Right cardiac atrium (tissue), 5 donors: ENCODE measurements around the gene MREG. TPM values are rescaled to one million over a fixed set of nuclear protein-coding genes. Genes with fewer than 3 reads are reported as not detected.
A peak's percentile ranks its signal among the peaks of the same experiment; 100 is the strongest.
"Not testable (repeated sequence)": the region's sequence is repeated elsewhere in the genome, so short reads cannot be mapped to it uniquely, and the experiment has no call there.

Source experiments
- ATAC-seq, 2 donors: fragments of 200-7000 bp; cut with Tn5 transposase; one replicate each; pipeline versions ENCODE4 v1.8.0 to v1.9.1; 2020; ENCODE audit warnings: moderate library complexity in 2 of 2, mild to moderate bottlenecking in 1 of 2
- DNase-seq, 3 donors: peaks; one replicate each; pipeline ENCODE4 v3.0.0-alpha.2; 2020
- H3K27ac ChIP-seq: one replicate; pipeline ENCODE4 v1.5.1; 2013; ENCODE audit warnings: mild to moderate bottlenecking, low read length, control low read depth, moderate library complexity
- H3K27me3 ChIP-seq: one replicate; pipeline ENCODE4 v1.6.1; 2013; ENCODE audit not compliant: control insufficient read depth, insufficient read depth
- H3K4me1 ChIP-seq: one replicate; pipeline ENCODE4 v1.6.1; 2013; ENCODE audit warnings: low read length; ENCODE audit not compliant: control insufficient read depth, insufficient read depth
- H3K4me3 ChIP-seq: one replicate; pipeline ENCODE4 v1.5.1; 2013; ENCODE audit warnings: low read length, control low read depth
- H3K9me3 ChIP-seq: one replicate; pipeline ENCODE4 v1.6.1; 2013; ENCODE audit warnings: low read length; ENCODE audit not compliant: control insufficient read depth
- WGBS: extraction: QIAGEN DNeasy Blood & Tissue Kit; methylation state at CpG from one replicate; pipeline ENCODE4 v1.1.7; 2013; 5-methylcytosine and 5-hydroxymethylcytosine counted together
- intact Hi-C, 4 donors: fragments of 100-400 bp; cut with DNase I; formaldehyde crosslinking; loops; one replicate each; pipeline versions ENCODE4 v1.11.0 to v1.14.0; 2022 to 2023
- polyA plus RNA-seq: library from polyadenylated mRNA; stranded (reverse); fragments of 200-250 nt; gene quantifications from one replicate; pipeline ENCODE4 v1.2.3, GENCODE V29; 2013
- total RNA-seq, 4 donors: library from RNA; stranded (reverse); fragmentation: NEBNext Ultra II Directional; extraction: Animal tissue kit (Norgen Biotek cat#: 25700); gene quantifications; one replicate each; pipeline ENCODE4 v1.2.1, GENCODE V29; 2021
- donor health status: healthy with polysubstance abuse.
- donor health status: DM: no; HTN: yes; CAD: no.
- donor health status: DM: no; HTN: no; CAD: no.
- donor health status: DM: no; HTN: yes; CAD: no; lungs with severe emphysema.
- donor health status: DM: yes; HTN: yes; CAD: no.

Gene MREG
- total and polyA plus RNA-seq, 5 donors = 0.31 to 0.82 (median 0.50) TPM

DNA sequence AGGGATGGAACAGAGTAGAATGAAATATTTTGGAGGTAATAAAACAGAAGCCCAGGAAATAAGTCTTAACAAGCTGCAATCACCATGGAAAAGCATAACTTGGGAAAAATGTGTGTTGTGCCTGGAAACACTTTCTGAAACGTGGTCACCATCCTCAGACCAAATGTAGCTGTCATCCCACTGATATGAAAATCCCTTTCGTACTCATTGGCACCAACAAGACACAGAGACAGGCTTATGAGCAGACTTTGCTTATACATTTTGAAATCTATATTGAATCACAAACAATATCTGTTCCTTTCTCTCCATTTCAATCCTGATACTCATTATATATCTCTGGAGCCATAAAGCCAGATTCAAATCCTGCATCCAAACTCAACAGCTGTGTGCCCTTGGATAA, 28.7 kb downstream of the MREG start:
- WGBS = 82% methylated on average over 2 of the region's 2 CpGs
- Histone ChIP-seq H3K27ac (no peak overlapping the region), H3K4me3 (no peak overlapping the region), H3K4me1 (no peaks in the 10 kb centered on the region), H3K27me3 (no peaks in the 10 kb centered on the region), H3K9me3 (no peaks in the 10 kb centered on the region)
- DNase-seq = no peak
- no peak for ATAC-seq
- intact Hi-C loops = no loop called here

GRCh38 chr2:215983581-215984351, 29.6 kb downstream of the MREG start:
- no peak for ATAC-seq
- Histone ChIP-seq H3K27ac (no peak overlapping the region), H3K27me3 (no peaks in the 10 kb centered on the region), H3K4me1 (no peaks in the 10 kb centered on the region), H3K9me3 (no peaks in the 10 kb centered on the region), H3K4me3 (no peak overlapping the region)
- 67% methylated on average over 2 of the region's 2 CpGs for WGBS
- intact Hi-C loops = no loop called here
- DNase-seq = no peak

DNA sequence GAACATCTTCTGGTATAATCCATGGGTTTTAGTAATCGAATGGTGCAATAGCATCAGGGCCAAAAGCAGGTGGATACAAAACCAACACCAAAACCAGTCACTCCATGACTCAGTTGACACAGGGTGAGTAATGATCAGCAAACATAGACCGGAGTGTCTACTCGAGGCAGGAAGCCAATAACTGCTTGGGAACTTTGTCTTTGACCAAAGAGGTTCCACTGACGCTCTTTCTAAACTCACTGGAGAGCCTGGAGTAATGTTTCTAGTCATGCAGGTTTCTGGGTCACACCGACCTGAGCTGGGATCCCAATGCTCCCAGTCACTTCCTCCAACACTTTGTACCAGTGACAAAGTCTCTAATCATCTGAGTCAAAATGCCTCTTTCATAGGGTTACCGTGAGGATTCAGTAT, 30.9 kb downstream of the MREG start:
- H3K27ac ChIP-seq = no peak overlapping the region
- intact Hi-C loops = no loop called here
- no peak for ATAC-seq
- DNase-seq = no peak
- no peaks in the 10 kb centered on the region for H3K9me3 ChIP-seq
- H3K27me3 ChIP-seq = no peaks in the 10 kb centered on the region
- no peak overlapping the region for H3K4me3 ChIP-seq
- 91% methylated on average over 6 of the region's 6 CpGs for WGBS
- no peaks in the 10 kb centered on the region for H3K4me1 ChIP-seq

DNA sequence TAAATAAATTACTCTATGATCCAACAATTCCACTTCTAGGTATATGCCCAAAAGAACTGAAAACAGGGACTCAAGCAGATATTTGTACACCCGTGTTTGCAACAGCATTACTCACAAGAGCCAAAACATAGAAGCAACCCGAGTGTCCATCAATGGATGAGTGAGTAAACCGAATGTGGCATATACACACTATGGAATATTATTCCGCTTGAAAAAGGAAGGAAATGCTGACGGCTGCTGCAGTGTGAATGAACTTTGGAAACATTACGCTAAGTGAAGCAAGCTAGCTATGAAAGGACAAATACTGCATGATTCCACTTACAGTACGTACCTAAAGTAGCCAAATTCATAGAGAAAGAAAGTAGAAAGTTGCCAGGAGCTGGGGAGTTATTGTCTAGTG, 32.2 kb downstream of the MREG start:
- Histone ChIP-seq H3K27me3 (no peaks in the 10 kb centered on the region), H3K27ac (no peak overlapping the region), H3K4me1 (no peaks in the 10 kb centered on the region), H3K4me3 (no peak overlapping the region), H3K9me3 (no peaks in the 10 kb centered on the region)
- intact Hi-C loops = no loop called here
- WGBS = 85% methylated on average over 7 of the region's 7 CpGs
- no peak for ATAC-seq
- DNase-seq = no peak

DNA sequence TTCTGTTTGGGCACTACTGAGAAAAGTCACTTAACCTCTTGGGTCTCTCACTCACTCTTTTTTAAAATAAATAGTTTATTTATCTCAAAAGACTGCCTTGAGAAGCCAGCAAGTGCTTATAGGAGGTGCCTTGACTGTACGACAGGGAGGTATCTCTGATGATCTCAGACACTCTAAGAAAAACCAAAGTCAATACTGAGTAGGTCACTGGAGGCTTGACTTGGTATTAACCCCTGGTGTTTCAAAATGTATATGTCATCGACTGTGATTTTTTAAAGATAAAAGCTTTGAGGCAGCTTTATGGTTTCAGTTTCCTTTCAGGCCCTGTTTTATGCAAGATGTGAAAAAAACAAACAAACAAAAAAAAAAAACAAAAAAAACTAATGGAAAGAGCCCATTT, 33.7 kb downstream of the MREG start:
- Histone ChIP-seq H3K4me3 (no peak overlapping the region), H3K9me3 (no peaks in the 10 kb centered on the region), H3K27ac (no peak overlapping the region), H3K27me3 (no peaks in the 10 kb centered on the region), H3K4me1 (no peaks in the 10 kb centered on the region)
- intact Hi-C loops = no loop called here
- no peak for DNase-seq
- no peak for ATAC-seq
- 75% methylated on average over 2 of the region's 2 CpGs for WGBS

DNA sequence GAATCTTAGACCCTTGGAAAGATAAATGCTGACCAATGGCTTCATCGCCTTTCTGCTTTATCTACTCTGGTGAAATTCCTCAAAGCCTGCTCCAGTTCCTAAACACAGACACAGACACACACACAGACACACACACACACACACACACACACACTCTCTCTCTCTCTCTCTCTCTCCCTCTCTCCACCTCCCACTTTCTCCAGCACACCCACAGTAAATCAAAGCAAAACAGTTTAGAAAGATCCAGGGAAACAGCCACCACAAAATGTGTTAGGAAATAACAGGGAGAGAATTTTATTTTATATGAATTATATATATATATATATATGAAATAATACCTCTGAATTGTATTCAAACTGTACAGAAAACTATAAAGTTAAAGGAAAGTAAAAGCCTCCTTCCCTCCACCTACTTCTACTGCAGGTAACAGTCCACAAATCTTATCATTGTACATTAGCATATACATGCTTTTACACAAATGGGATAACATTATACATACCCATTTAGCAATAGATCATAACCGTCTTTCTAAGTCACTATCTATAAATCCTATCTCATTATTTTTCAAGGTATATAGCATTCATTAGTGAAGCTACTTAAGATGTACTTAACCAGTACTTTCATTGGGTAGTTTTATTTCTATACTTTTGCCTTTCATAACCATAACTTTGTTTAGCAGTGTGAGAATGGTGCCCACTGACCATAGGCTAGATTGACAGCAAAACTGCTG, 38.5 kb downstream of the MREG start:
- ATAC-seq (no peak), DNase-seq (no peak)
- H3K27me3 ChIP-seq = no peaks in the 10 kb centered on the region
- 80% methylated on average over 2 of the region's 2 CpGs for WGBS
- H3K4me3 ChIP-seq = no peak overlapping the region
- intact Hi-C loops = no loop called here
- H3K9me3 ChIP-seq = no peaks in the 10 kb centered on the region
- H3K27ac ChIP-seq = no peak overlapping the region
- H3K4me1 ChIP-seq = no peaks in the 10 kb centered on the region

DNA sequence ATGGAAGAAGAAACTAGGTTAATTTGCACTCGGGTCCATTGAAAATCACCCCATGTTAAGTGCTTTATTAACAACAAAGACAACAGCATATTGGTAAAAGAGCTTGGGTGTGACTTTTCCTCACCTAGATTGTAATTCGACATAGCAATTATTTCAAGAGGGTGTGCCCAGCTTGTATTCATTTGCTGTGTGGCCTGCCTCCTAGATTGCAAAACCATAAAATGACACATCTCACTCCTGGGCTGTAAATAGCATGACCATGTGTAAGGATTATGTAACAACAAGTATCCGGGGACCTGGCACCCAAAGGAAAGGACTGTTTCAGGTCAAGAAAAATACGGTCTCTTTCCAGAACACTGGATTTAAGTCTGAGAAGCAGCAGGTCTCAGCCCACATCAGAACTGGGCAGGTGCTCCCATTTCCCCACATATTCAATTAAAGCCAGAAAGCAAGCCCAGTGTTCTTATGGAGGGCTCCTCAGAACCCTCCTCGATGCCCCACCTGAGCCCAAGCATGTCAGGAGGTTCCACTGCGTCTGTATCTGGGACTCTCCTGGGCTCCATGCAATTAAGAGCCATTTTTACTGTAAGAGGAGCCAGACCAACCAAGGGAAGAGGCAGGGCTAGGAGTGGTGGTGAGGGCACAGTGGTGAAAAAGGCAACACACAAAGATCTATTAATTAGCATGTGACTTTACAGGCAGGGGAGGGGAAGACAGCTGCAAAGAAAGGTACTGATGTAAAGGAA, 39.2 kb downstream of the MREG start:
- intact Hi-C loops = no loop called here
- WGBS = 56% methylated on average over 6 of the region's 6 CpGs
- no peak overlapping the region for H3K4me3 ChIP-seq
- no peaks in the 10 kb centered on the region for H3K9me3 ChIP-seq
- H3K27me3 ChIP-seq = no peaks in the 10 kb centered on the region
- no peak overlapping the region for H3K27ac ChIP-seq
- ATAC-seq (peak; percentile 64 to 72), DNase-seq (no peak)
- no peaks in the 10 kb centered on the region for H3K4me1 ChIP-seq

DNA sequence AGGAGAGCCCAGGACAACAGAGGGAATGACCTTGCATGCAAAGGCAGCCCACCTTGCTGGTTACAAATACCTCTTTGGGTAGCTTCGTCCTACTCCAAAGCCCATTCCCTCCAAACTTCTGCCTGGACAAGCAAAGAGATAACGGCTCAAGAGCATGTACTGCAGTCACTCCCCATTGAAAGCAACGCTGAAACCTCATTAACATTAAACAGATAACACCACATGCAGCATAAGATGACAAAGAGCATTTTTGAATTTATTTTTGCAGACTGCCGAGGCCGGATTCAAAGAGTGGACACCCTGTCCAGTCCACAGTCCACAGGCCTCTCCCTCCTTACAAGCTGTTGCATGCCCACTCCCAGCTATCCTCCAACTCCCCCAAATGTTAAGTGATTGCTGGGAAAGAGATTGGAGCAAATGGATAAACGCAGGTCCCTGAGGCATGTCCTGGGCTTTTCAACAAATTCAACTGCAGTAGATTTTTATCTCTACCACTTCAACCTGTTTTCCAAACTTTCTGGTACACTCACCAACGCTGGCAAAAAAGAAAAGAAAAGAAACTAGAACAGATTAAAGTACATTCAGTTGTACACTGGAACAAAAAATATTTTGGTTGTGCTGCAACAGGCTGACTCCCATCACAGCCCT, 40.1 kb downstream of the MREG start:
- Histone ChIP-seq H3K27ac (no peak overlapping the region), H3K4me1 (no peaks in the 10 kb centered on the region), H3K27me3 (no peaks in the 10 kb centered on the region), H3K4me3 (no peak overlapping the region), H3K9me3 (no peaks in the 10 kb centered on the region)
- no peak for ATAC-seq
- no peak for DNase-seq
- 53% methylated on average over 7 of the region's 7 CpGs for WGBS
- intact Hi-C loops = no loop called here

DNA sequence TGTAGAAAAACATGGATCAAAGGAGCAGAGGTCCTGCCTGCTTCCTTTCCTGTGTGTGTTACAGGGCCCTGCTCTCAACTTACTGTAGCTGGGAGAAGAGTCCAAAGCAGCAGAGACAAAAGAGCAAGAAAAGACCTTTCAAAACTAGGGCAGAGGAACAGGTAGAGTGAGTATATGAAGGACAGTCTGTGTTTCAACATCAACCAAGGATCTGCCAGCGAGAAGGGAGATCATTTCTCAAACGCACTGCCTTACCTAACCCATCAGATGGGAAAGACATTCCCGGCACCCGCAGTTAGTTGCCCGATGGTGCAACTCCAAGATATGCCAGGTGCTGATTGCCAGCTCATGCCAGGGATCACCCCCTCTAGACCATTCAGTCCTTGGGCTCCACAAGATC, 41.7 kb downstream of the MREG start:
- Histone ChIP-seq H3K27me3 (no peaks in the 10 kb centered on the region), H3K4me3 (no peak overlapping the region), H3K9me3 (no peaks in the 10 kb centered on the region), H3K4me1 (no peaks in the 10 kb centered on the region), H3K27ac (no peak overlapping the region)
- DNase-seq = no peak
- intact Hi-C loops = no loop called here
- WGBS = 94% methylated on average over 5 of the region's 5 CpGs
- no peak for ATAC-seq

- H3K27ac ChIP-seq, H3K4me3 ChIP-seq, ATAC-seq, intact Hi-C loops, H3K9me3 ChIP-seq, H3K4me1 ChIP-seq, DNase-seq, H3K27me3 ChIP-seq: not testable (repeated sequence)
- 96% methylated on average over 4 of the region's 4 CpGs for WGBS
These were observed 42.5 kb downstream of the MREG start for GRCh38 chr2:215970894-215971293.

DNA sequence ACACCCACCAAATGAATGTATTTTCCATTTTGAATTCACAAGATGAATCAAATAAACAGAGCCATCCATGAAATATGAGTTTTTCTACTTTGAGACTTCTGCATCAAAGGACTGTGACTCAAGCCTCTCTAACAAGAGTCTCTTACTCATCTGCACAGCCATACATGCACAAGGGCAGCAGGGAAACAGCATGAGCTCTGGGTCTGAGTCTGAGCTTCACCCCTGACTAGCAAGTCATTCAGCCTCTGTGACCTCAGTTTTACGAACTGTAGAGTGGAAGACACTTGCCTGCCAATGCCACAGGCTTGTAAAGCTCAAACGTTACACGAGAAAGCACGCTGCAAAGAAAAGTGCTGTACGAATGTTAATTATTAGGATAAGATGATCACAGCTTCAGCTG, 42.9 kb downstream of the MREG start:
- H3K4me3 ChIP-seq = no peak overlapping the region
- H3K4me1 ChIP-seq = no peaks in the 10 kb centered on the region
- WGBS = 87% methylated on average over 5 of the region's 5 CpGs
- H3K27ac ChIP-seq = no peak overlapping the region
- H3K27me3 ChIP-seq = no peaks in the 10 kb centered on the region
- ATAC-seq (no peak), DNase-seq (no peak)
- H3K9me3 ChIP-seq = no peaks in the 10 kb centered on the region
- intact Hi-C loops = no loop called here
